Measurements from ENCODE around the gene RD3L.
"Not testable (repeated sequence)": the region's sequence is repeated elsewhere in the genome, so short reads cannot be mapped to it uniquely, and the experiment has no call there.

Gene RD3L

GRCh38 chr14:103941973-103942736, at the start of gene RD3L:
TSS of gene RD3L (minus strand) at chr14:103942529. CDS start at chr14:103941695, 834 bp downstream.
- DNase-seq, result no peak

GRCh38 chr14:103989964-103990363, 47.6 kb upstream of the RD3L start:
- DNase-seq, result no peak

GRCh38 chr14:103989034-103989433, 46.7 kb upstream of the RD3L start:
- DNase-seq, result no peak

GRCh38 chr14:103984196-103984595, 41.9 kb upstream of the RD3L start:
- no peak for DNase-seq

- not testable (repeated sequence) for DNase-seq
Observed at GRCh38 chr14:103980623-103981238, 38.4 kb upstream of the RD3L start.

GRCh38 chr14:103974575-103974974, 32.2 kb upstream of the RD3L start:
- DNase-seq, result no peak

- no peak for DNase-seq
Observed at GRCh38 chr14:103973354-103973753, 31.0 kb upstream of the RD3L start.

GRCh38 chr14:103969961-103970360, 27.6 kb upstream of the RD3L start:
- no peak for DNase-seq

- DNase-seq, result no peak
Observed at GRCh38 chr14:103966631-103967030, 24.3 kb upstream of the RD3L start.

GRCh38 chr14:103961928-103962578, 19.7 kb upstream of the RD3L start:
- DNase-seq, result no peak

GRCh38 chr14:103960457-103961055, 18.2 kb upstream of the RD3L start:
- no peak for DNase-seq

GRCh38 chr14:103949131-103949790, 6.9 kb upstream of the RD3L start:
- no peak for DNase-seq

- no peak for DNase-seq
Observed at GRCh38 chr14:103948442-103948841, 6.1 kb upstream of the RD3L start.

GRCh38 chr14:103946975-103947374, 4.6 kb upstream of the RD3L start:
- no peak for DNase-seq

- no peak for DNase-seq
Observed at GRCh38 chr14:103943673-103944072, 1.3 kb upstream of the RD3L start.

- no peak for DNase-seq
Observed at GRCh38 chr14:103941462-103941861, 867 bp downstream of the RD3L start.

- DNase-seq, result no peak
Observed at GRCh38 chr14:103935102-103935501, 7.2 kb downstream of the RD3L start.

GRCh38 chr14:103932791-103933490, 9.4 kb downstream of the RD3L start:
- no peak for DNase-seq

GRCh38 chr14:103931422-103931821, 10.9 kb downstream of the RD3L start:
- no peak for DNase-seq

- no peak for DNase-seq
Observed at GRCh38 chr14:103930051-103930604, 12.2 kb downstream of the RD3L start.

GRCh38 chr14:103928011-103928890, 14.1 kb downstream of the RD3L start, which contains the start of gene TDRD9:
TSS of gene TDRD9 (plus strand) at chr14:103928456. CDS start at chr14:103928510, 54 bp downstream.
- no peak for DNase-seq
